Sigmoid colon (tissue), 7 donors: ENCODE data around the gene TKT. TPM values are rescaled to one million over a fixed set of nuclear protein-coding genes. Genes with fewer than 3 reads are reported as not detected.

Experiments
- DNase-seq: peaks from one replicate; pipeline ENCODE4 v3.0.0-alpha.2; 2019
- H3K27ac ChIP-seq, 4 donors: fragments of 200-600 bp; sonication (generic); one replicate each; pipeline ENCODE4 v1.5.1; 2016 to 2019; ENCODE audit warnings: mild to moderate bottlenecking in 1 of 4
- H3K27me3 ChIP-seq, 3 donors: fragments of 200-600 bp; sonication (generic); one replicate each; pipeline ENCODE4 v1.5.1; 2019; ENCODE audit warnings: mild to moderate bottlenecking in 1 of 3
- H3K36me3 ChIP-seq, 4 donors: fragments of 200-600 bp; sonication (generic); one replicate each; pipeline ENCODE4 v1.5.1; 2016 to 2019
- H3K4me1 ChIP-seq, 4 donors: fragments of 200-600 bp; sonication (generic); one replicate each; pipeline ENCODE4 v1.5.1; 2017 to 2019
- H3K4me3 ChIP-seq, 4 donors: fragments of 200-600 bp; sonication (generic); one replicate each; pipeline ENCODE4 v1.5.1; 2017 to 2019; ENCODE audit warnings: mild to moderate bottlenecking in 2 of 4, moderate library complexity in 1 of 4
- H3K9me3 ChIP-seq, 4 donors: fragments of 200-600 bp in 3 of 4; sonication (generic) in 3 of 4; one replicate each; pipeline versions ENCODE4 v1.5.1 to v1.6.1; 2013 to 2019
- EP300 ChIP-seq, 4 donors: sonication (generic); formaldehyde crosslinking; IDR thresholded peaks; one replicate each; pipeline ENCODE4 v1.6.1; 2017; ENCODE audit warnings: antibody characterized with exemption in 4 of 4
- POLR2A ChIP-seq, 2 donors: fragments of 450-650 bp; IDR thresholded peaks; one replicate each; pipeline ENCODE4 v1.6.1; 2016; ENCODE audit warnings: antibody characterized with exemption in 2 of 2, mild to moderate bottlenecking in 2 of 2, moderate library complexity in 2 of 2
- POLR2AphosphoS5 ChIP-seq, 4 donors: sonication (generic); formaldehyde crosslinking; IDR thresholded peaks; one replicate each; pipeline ENCODE4 v1.6.1; 2017; ENCODE audit warnings: antibody characterized with exemption in 4 of 4
- WGBS, 2 donors: extraction: QIAGEN DNeasy Blood & Tissue Kit; methylation state at CpG; one replicate each; pipeline ENCODE4 v1.1.7; 2013; 5-methylcytosine and 5-hydroxymethylcytosine counted together
- intact Hi-C: fragments of 100-400 bp; cut with DNase I; formaldehyde crosslinking; loops from one replicate; pipeline ENCODE4 v1.15.1; 2023
- polyA plus RNA-seq, 3 donors: library from polyadenylated mRNA; stranded (reverse); fragments of 200-250 nt; gene quantifications; one replicate each; pipeline ENCODE4 v1.2.3, GENCODE V29; 2013
- small RNA-seq, 3 donors: library from RNA; depleted of rRNA; stranded (forward); fragments of <200 nt; gene quantifications; one replicate each; pipeline ENCODE3, GENCODE V24; 2016
- total RNA-seq, 4 donors: library from RNA; depleted of rRNA; stranded (reverse); fragments of >200 nt; gene quantifications; one replicate each; pipeline ENCODE4 v1.1.0, GENCODE V29; 2016
- TF ChIP-seq, protein P1 (sequence below), 4 experiments: fragments of 450-650 bp in 3 of 4; fragments of 200-600 bp in 1 of 4; IDR thresholded peaks; one replicate each; pipeline ENCODE4 v1.5.1; 2016 to 2019; ENCODE audit warnings: antibody characterized with exemption in 4 of 4, mild to moderate bottlenecking in 3 of 4, moderate library complexity in 2 of 4
- donor health status: healthy with polysubstance abuse.
- donor health status: Bipolar disorder and iron deficiency.
- donor health status: healthy.

The TKT gene
- total and polyA plus RNA-seq, 7 donors = 88.9 to 305 (median 184) TPM

GRCh38 chr3:53178246-53178645 is 77.6 kb downstream of the TKT start:
- H3K27ac ChIP-seq = no peak overlapping the region
- H3K36me3 ChIP-seq = peaks cover 0 to 46% (median 7%) of the 10 kb centered on the region in 4 donors
- no peaks in the 10 kb centered on the region for H3K27me3 ChIP-seq
- intact Hi-C loops = no loop called here
- 95 to 97% methylated on average over 15 of the region's 15 CpGs for WGBS, 2 donors
- DNase-seq = no peak
- no peaks in the 10 kb centered on the region for H3K4me1 ChIP-seq
- H3K9me3 ChIP-seq = no peaks in the 10 kb centered on the region
- no peak overlapping the region for H3K4me3 ChIP-seq
- TF ChIP-seq EP300 (IDR thresholded peaks at IDR 0.05) (no peak), POLR2A (IDR thresholded peaks at IDR 0.05) (no peak), POLR2AphosphoS5 (IDR thresholded peaks at IDR 0.05) (no peak)
- TF ChIP-seq, protein P1, sequence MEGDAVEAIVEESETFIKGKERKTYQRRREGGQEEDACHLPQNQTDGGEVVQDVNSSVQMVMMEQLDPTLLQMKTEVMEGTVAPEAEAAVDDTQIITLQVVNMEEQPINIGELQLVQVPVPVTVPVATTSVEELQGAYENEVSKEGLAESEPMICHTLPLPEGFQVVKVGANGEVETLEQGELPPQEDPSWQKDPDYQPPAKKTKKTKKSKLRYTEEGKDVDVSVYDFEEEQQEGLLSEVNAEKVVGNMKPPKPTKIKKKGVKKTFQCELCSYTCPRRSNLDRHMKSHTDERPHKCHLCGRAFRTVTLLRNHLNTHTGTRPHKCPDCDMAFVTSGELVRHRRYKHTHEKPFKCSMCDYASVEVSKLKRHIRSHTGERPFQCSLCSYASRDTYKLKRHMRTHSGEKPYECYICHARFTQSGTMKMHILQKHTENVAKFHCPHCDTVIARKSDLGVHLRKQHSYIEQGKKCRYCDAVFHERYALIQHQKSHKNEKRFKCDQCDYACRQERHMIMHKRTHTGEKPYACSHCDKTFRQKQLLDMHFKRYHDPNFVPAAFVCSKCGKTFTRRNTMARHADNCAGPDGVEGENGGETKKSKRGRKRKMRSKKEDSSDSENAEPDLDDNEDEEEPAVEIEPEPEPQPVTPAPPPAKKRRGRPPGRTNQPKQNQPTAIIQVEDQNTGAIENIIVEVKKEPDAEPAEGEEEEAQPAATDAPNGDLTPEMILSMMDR (IDR thresholded peaks at IDR 0.05) = no peak

DNA sequence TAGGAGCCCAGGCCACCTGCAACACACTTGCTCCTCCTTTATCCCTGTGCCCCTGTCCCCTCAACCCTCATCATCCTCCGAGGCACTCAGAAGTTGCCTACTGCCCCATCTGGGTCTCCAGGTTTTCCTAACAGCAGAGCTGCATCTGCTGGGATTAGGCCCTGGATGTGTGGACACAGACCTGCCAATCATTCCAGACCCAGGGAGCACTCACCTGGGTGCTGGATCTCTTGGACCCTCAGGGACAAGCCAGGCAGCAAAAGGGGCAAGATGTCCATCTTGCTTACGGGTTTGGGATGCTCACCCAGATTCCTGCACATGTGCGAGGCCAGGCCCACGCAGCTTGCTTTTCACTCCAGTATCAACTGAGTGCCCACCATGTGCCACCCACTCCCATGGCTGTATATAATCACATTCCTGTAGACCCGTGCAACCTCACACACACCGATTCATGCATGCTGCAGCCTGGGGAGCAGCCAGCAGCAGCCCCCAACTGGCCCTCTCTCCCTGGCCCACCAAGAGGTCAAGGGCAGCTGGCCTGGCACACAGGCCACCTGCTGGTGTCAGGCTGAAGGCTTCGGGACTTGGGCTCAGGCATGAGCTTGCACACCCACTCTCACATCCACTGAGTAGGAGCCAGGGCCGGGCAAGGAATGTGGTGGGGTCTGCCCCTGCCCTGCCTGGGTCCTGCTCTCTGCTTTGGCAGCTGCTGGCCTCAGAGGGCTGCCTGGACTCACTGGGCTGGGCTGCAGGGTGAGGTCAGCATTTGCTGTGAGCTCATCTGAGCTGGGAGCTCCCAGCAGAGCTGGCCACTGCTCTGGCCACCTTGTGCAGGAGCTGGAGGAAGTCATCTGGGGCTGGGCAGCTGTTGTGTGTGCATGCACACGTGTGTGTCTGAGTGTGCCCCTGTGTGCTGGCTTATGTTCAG is 79.9 kb downstream of the TKT start:
- WGBS, 2 donors = 86 to 90% methylated on average over 9 of the region's 9 CpGs
- intact Hi-C loops = no loop called here
- H3K36me3 ChIP-seq = peaks cover 0 to 29% (median 3%) of the 10 kb centered on the region in 4 donors
- no peak overlapping the region for H3K27ac ChIP-seq
- H3K9me3 ChIP-seq = no peaks in the 10 kb centered on the region
- TF ChIP-seq, protein P1 (IDR thresholded peaks at IDR 0.05) = no peak
- TF ChIP-seq POLR2A (IDR thresholded peaks at IDR 0.05) (no peak), EP300 (IDR thresholded peaks at IDR 0.05) (no peak), POLR2AphosphoS5 (IDR thresholded peaks at IDR 0.05) (no peak)
- H3K4me1 ChIP-seq = no peaks in the 10 kb centered on the region
- H3K4me3 ChIP-seq = no peak overlapping the region
- DNase-seq = no peak
- H3K27me3 ChIP-seq = no peaks in the 10 kb centered on the region

Small RNA genes lying within 50 kb of the gene (small RNA-seq; reads per million reads assigned to genes)
- gene RF00019 = 0 reads per million in 3 donors

Other genes with a start within 250 kb of the TKT start
- 10 to 100 TPM; 10.2 to 16.1 (median 14.9) TPM for gene SFMBT1, start 209.9 kb downstream of the TKT start, total RNA-seq
- gene SFMBT1, start 209.9 kb downstream of the TKT start, polyA plus RNA-seq = 1 to 10 TPM; 4.8 to 7.3 (median 6.9) TPM
- gene RFT1, start 125.6 kb downstream of the TKT start, total RNA-seq = 1 to 10 TPM; 4.3 to 8.1 (median 6.9) TPM
- gene RFT1, start 125.6 kb downstream of the TKT start, polyA plus RNA-seq = 10 to 100 TPM in 1 of 3 donors, 1 to 10 TPM in 2; 3.0 to 13.2 (median 3.0) TPM
- gene PRKCD, start 94.8 kb downstream of the TKT start, total RNA-seq = 10 to 100 TPM in 2 of 4 donors, 1 to 10 TPM in 2; 3.5 to 12.1 (median 10.5) TPM
- 100 to 1,000 TPM in 1 of 3 donors, 10 to 100 TPM in 2; 46.3 to 169 (median 94.9) TPM for gene PRKCD, start 94.8 kb downstream of the TKT start, polyA plus RNA-seq
- gene DCP1A, start 91.5 kb upstream of the TKT start, total RNA-seq = 10 to 100 TPM; 21.0 to 32.7 (median 22.6) TPM
- gene DCP1A, start 91.5 kb upstream of the TKT start, polyA plus RNA-seq = 10 to 100 TPM in 1 of 3 donors, 1 to 10 TPM in 2; 4.8 to 10.6 (median 6.0) TPM
- 1 to 10 TPM; 4.8 to 9.7 (median 5.4) TPM for gene CACNA1D, start 238.6 kb upstream of the TKT start, total RNA-seq
- gene CACNA1D, start 238.6 kb upstream of the TKT start, polyA plus RNA-seq = 1 to 10 TPM; 1.2 to 4.3 (median 3.2) TPM